Nephron (organoid): ENCODE data around the gene MUC3A.

Experiments used
- H3K27ac Mint-ChIP-seq, 3 experiments: 2 replicates each; pipeline ENCODE4 v1.8.0; 2020; ENCODE audit warnings: mixed read lengths in 3 of 3, mild to moderate bottlenecking in 2 of 3, moderate library complexity in 1 of 3
- H3K27me3 Mint-ChIP-seq: 2 replicates; pipeline ENCODE4 v1.8.0; 2021; ENCODE audit warnings: low read depth, mild to moderate bottlenecking, moderate library complexity, mixed read lengths
- H3K36me3 Mint-ChIP-seq: 2 replicates; pipeline ENCODE4 v1.8.0; 2020; ENCODE audit warnings: low read depth, mixed read lengths
- H3K4me1 Mint-ChIP-seq: 2 replicates; pipeline ENCODE4 v1.8.0; 2020; ENCODE audit warnings: mixed read lengths
- H3K4me3 Mint-ChIP-seq, 3 experiments: 2 replicates each; pipeline ENCODE4 v1.8.0; 2020; ENCODE audit warnings: mild to moderate bottlenecking in 3 of 3, mixed read lengths in 3 of 3, moderate library complexity in 2 of 3
- H3K9me3 Mint-ChIP-seq: 2 replicates; pipeline ENCODE4 v1.8.0; 2020; ENCODE audit warnings: mixed read lengths
- TF ChIP-seq, protein P1 (sequence below), 3 experiments: fragments of 200-600 bp; sonication (generic); IDR thresholded peaks; one replicate each; pipeline ENCODE4 v1.5.0; 2021; ENCODE audit warnings: antibody characterized with exemption in 3 of 3; ENCODE audit not compliant: unreplicated experiment in 3 of 3

The MUC3A gene

DNA sequence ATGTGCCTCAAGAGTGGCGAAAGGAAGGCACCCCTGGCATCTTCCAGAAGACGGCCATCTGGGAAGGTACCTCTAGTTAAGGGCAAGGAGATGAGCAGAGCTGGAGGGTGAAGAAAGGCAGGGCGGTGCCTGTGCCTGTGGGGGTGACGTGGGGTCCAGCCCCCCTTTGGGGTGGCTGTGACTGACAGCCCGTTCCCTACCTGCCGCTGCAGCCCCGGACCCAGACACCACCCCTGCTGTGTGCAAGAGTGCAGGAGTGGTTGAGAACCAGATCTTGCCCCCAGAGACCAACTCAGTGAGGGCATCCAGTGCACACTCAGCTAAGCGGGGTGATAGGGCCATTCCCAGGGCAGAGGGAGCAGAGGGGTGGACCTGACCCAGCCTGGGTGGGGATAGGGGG is 66.3 kb downstream of the MUC3A start:
- no peak overlapping the region for H3K4me3 Mint-ChIP-seq
- H3K9me3 Mint-ChIP-seq = no peaks in the 10 kb centered on the region
- H3K27me3 Mint-ChIP-seq = peaks cover 27% of the 10 kb centered on the region
- no peaks in the 10 kb centered on the region for H3K36me3 Mint-ChIP-seq
- no peaks in the 10 kb centered on the region for H3K4me1 Mint-ChIP-seq
- TF ChIP-seq, protein P1, sequence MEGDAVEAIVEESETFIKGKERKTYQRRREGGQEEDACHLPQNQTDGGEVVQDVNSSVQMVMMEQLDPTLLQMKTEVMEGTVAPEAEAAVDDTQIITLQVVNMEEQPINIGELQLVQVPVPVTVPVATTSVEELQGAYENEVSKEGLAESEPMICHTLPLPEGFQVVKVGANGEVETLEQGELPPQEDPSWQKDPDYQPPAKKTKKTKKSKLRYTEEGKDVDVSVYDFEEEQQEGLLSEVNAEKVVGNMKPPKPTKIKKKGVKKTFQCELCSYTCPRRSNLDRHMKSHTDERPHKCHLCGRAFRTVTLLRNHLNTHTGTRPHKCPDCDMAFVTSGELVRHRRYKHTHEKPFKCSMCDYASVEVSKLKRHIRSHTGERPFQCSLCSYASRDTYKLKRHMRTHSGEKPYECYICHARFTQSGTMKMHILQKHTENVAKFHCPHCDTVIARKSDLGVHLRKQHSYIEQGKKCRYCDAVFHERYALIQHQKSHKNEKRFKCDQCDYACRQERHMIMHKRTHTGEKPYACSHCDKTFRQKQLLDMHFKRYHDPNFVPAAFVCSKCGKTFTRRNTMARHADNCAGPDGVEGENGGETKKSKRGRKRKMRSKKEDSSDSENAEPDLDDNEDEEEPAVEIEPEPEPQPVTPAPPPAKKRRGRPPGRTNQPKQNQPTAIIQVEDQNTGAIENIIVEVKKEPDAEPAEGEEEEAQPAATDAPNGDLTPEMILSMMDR (IDR thresholded peaks at IDR 0.05; ENCODE audit: unreplicated experiment in 3 of 3) = no peak
- no peak overlapping the region for H3K27ac Mint-ChIP-seq

DNA sequence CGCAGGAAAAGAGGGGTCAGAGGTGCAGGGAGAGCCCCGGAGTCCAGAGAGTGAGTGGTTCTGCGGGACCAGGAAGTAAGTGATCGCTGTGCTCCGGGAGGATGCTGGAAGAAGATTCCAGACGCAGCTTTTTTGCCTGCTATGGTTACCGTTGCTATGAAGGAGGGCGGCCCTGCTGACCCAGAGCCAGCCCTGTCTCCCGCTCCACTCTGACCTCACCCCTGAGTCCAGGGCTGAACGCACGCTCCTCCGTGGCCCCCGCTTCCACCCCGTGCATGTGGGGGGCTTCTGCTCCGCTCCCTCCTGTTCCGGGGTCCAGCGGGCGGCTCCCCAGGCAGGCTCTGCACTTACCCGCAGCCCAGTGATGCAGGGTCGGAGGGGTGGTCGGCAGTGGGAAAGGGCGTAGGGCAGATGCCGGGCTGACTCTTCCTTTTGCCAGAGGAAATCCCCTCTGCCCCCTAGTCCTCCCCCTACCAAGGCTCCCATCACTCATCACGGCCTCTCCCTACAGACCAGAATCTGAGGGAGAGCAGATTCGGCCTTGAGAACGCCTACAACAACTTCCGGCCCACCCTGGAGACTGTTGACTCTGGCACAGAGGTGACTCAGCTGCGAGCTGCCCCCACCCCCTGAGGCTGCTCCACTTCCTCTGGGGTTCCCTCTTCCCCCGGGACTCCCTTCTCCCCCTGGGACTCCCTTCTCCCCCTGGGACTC is 67.9 kb downstream of the MUC3A start:
- H3K36me3 Mint-ChIP-seq = no peaks in the 10 kb centered on the region
- peaks cover 33% of the 10 kb centered on the region for H3K27me3 Mint-ChIP-seq
- H3K9me3 Mint-ChIP-seq = no peaks in the 10 kb centered on the region
- H3K27ac Mint-ChIP-seq = peak overlapping the region; percentile 45 to 82 (median 57)
- peak overlapping the region; percentile 64 to 72 (median 69) for H3K4me3 Mint-ChIP-seq
- TF ChIP-seq, protein P1 (IDR thresholded peaks at IDR 0.05; ENCODE audit: unreplicated experiment in 3 of 3) = no peak
- H3K4me1 Mint-ChIP-seq = no peaks in the 10 kb centered on the region
